ENCODE results near the gene NAB1.

GRCh38 chr2:190603374-190603773 is 45.5 kb upstream of the NAB1 start:
- TF ChIP-seq CTCF (IDR thresholded peaks at IDR 0.05) (no peak), ZFX (IDR thresholded peaks at IDR 0.05; ENCODE audit: borderline replicate concordance) (no peak)

All from 22Rv1 (cell line).